OCI-LY3 (cell line): ENCODE data around the gene RANBP10.

ENCODE experiments used
- H2AFZ ChIP-seq: fragments of 200-600, 300-600 bp; shearing (Covaris generic); 2 replicates; pipeline ENCODE4 v1.6.0; 2014; ENCODE audit warnings: antibody characterized with exemption, low read depth, low read length
- H3K27ac ChIP-seq: fragments of 200-600, 300-600 bp; sonication (generic); 2 replicates; pipeline ENCODE4 v1.5.1; 2014; ENCODE audit warnings: mild to moderate bottlenecking, low read length, moderate library complexity, mixed read lengths
- H3K27me3 ChIP-seq: fragments of 200-600, 300-600 bp; sonication (generic); 2 replicates; pipeline ENCODE4 v1.6.1; 2014; ENCODE audit warnings: low read depth, low read length, mixed read lengths
- H3K36me3 ChIP-seq: fragments of 200-600, 300-600 bp; sonication (generic); replicated peaks from 2 replicates; pipeline ENCODE3; 2014; ENCODE audit warnings: low read depth, low read length, mixed read lengths
- H3K4me1 ChIP-seq: fragments of 300-600, 200-600 bp; sonication (generic); 2 replicates; pipeline ENCODE4 v1.6.1; 2014; ENCODE audit warnings: low read length, mixed read lengths
- H3K4me2 ChIP-seq: fragments of 200-600, 300-600 bp; sonication (generic); 2 replicates; pipeline ENCODE4 v1.6.1; 2014; ENCODE audit warnings: low read length, mixed read lengths
- H3K4me3 ChIP-seq: fragments of 300-600, 200-600 bp; sonication (generic); 2 replicates; pipeline ENCODE4 v1.5.1; 2014; ENCODE audit warnings: antibody characterized with exemption, mild to moderate bottlenecking, low read length, moderate library complexity
- H3K79me2 ChIP-seq: fragments of 300-600, 200-600 bp; shearing (Covaris generic); 2 replicates; pipeline ENCODE4 v1.6.1; 2014; ENCODE audit warnings: mild to moderate bottlenecking, low read length, mixed read lengths
- H3K9ac ChIP-seq: fragments of 300-600, 200-600 bp; shearing (Covaris generic); 2 replicates; pipeline ENCODE4 v1.6.0; 2014; ENCODE audit warnings: mild to moderate bottlenecking, low read length, moderate library complexity
- H3K9me3 ChIP-seq: fragments of 200-600, 300-600 bp; shearing (Covaris generic); 2 replicates; pipeline ENCODE4 v1.6.1; 2014; ENCODE audit warnings: low read length, mixed read lengths; ENCODE audit not compliant: insufficient read depth
- H4K20me1 ChIP-seq: fragments of 200-600, 300-600 bp; sonication (generic); 2 replicates; pipeline ENCODE4 v1.6.1; 2016; ENCODE audit warnings: low read length, mixed read lengths; ENCODE audit not compliant: insufficient read depth
- EZH2phosphoT487 ChIP-seq: fragments of 200-600 bp; shearing (Covaris generic); IDR thresholded peaks from 2 replicates; pipeline ENCODE4 v1.6.1; 2018; ENCODE audit warnings: antibody characterized with exemption, mixed run types, low read depth
- TF ChIP-seq, protein P1 (sequence below): fragments of 200-600, 300-600 bp; sonication (generic); IDR thresholded peaks from 2 replicates; pipeline ENCODE4 v1.5.1; 2014; ENCODE audit warnings: antibody characterized with exemption, low read length, low read depth

The RANBP10 gene

DNA sequence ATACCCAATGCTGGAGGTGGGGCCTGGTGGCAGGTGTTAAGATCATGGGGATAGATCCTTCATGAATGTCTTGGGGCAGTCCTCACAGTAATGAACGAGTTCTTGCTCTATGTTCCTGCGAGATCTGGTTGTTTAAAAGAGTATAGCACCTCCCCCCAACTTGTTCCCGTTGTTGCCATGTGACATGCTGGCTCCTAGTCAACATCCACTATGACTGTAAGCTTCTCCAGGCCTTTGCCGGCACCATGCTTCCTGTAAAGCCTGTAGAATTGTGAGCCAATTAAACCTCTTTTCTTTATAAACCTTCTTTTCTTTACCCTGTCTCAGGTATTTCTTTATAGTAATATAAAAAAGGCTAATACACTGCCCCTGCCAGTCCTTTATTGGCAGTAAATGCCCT, 33.3 kb downstream of the RANBP10 start:
- Histone ChIP-seq H3K79me2 (no peaks in the 10 kb centered on the region), H3K36me3 (peaks cover 7% of the 10 kb centered on the region), H2AFZ (no peak overlapping the region), H3K27ac (no peak overlapping the region), H3K27me3 (no peaks in the 10 kb centered on the region), H4K20me1 (peaks cover 19% of the 10 kb centered on the region), H3K4me2 (no peak overlapping the region), H3K4me1 (no peaks in the 10 kb centered on the region), H3K9me3 (no peaks in the 10 kb centered on the region), H3K4me3 (no peak overlapping the region), H3K9ac (no peak overlapping the region)
- no peak for TF ChIP-seq EZH2phosphoT487
- TF ChIP-seq, protein P1, sequence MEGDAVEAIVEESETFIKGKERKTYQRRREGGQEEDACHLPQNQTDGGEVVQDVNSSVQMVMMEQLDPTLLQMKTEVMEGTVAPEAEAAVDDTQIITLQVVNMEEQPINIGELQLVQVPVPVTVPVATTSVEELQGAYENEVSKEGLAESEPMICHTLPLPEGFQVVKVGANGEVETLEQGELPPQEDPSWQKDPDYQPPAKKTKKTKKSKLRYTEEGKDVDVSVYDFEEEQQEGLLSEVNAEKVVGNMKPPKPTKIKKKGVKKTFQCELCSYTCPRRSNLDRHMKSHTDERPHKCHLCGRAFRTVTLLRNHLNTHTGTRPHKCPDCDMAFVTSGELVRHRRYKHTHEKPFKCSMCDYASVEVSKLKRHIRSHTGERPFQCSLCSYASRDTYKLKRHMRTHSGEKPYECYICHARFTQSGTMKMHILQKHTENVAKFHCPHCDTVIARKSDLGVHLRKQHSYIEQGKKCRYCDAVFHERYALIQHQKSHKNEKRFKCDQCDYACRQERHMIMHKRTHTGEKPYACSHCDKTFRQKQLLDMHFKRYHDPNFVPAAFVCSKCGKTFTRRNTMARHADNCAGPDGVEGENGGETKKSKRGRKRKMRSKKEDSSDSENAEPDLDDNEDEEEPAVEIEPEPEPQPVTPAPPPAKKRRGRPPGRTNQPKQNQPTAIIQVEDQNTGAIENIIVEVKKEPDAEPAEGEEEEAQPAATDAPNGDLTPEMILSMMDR: no peak

DNA sequence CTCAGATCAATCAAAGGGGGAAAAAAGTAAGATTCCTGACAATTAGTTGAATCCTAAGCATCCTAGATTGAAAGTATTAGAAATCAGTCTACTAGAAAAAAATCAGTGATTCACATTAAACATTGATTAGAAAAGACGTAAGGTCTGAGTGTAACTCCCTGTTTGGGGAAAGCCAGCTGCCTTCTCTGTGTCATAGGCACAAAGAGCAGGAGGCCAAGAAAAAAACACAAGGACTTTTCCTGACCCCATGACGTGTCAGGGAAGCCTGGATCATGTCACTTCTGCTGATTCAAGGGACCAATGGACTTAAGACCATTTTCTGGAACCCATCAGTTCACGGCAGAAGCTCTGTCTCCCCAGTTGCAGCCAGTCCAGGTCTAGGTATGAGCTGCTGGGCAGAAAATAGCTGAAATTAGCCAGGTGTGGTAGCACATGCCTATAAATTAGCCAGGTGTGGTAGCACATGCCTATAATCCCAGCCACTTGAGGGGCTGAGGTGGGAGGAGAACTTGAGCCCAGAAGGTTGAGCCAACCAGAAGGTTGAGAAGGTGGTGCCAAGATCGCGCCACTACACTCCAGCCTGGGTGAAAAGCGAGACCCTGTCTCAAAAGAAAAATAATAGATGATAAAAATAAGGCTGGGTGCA, 35.9 kb downstream of the RANBP10 start:
- H3K79me2 ChIP-seq: no peaks in the 10 kb centered on the region
- no peak overlapping the region for H2AFZ ChIP-seq
- no peak overlapping the region for H3K4me3 ChIP-seq
- peaks cover 7% of the 10 kb centered on the region for H3K36me3 ChIP-seq
- H3K27me3 ChIP-seq: no peaks in the 10 kb centered on the region
- no peak overlapping the region for H3K9ac ChIP-seq
- no peak overlapping the region for H3K4me2 ChIP-seq
- H3K27ac ChIP-seq: no peak overlapping the region
- no peaks in the 10 kb centered on the region for H3K4me1 ChIP-seq
- H3K9me3 ChIP-seq: no peaks in the 10 kb centered on the region
- H4K20me1 ChIP-seq: peaks cover 19% of the 10 kb centered on the region
- no peak for TF ChIP-seq EZH2phosphoT487
- TF ChIP-seq, protein P1: no peak

DNA sequence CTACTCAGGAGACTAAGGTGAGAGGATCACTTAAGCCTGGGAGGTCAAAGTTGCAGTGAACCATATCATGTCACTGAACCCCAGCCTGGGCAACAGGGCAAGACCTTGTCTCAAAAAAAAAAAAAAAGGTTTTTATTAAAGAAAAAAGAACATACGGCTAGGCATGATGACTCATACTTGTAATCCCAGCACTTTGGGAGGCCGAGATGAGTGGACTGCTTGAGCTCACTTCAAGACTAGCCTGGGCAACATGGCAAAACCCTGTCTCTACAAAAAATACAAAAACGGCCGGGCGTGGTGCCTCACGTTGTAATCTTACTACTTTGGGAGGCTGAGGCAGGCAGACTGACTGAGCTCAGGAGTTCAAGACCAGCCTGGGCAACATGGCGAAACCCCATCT, 38.4 kb downstream of the RANBP10 start:
- H4K20me1 ChIP-seq: peaks cover 8% of the 10 kb centered on the region; the same call in 1 of the 2 replicates
- H3K36me3 ChIP-seq: peaks cover 5% of the 10 kb centered on the region
- no peaks in the 10 kb centered on the region for H3K9me3 ChIP-seq
- no peak overlapping the region for H3K9ac ChIP-seq
- H3K4me2 ChIP-seq: no peak overlapping the region
- no peak overlapping the region for H3K4me3 ChIP-seq
- no peaks in the 10 kb centered on the region for H3K79me2 ChIP-seq
- no peaks in the 10 kb centered on the region for H3K4me1 ChIP-seq
- H3K27ac ChIP-seq: no peak overlapping the region
- H2AFZ ChIP-seq: no peak overlapping the region
- no peaks in the 10 kb centered on the region for H3K27me3 ChIP-seq
- TF ChIP-seq EZH2phosphoT487: no peak
- TF ChIP-seq, protein P1: no peak

DNA sequence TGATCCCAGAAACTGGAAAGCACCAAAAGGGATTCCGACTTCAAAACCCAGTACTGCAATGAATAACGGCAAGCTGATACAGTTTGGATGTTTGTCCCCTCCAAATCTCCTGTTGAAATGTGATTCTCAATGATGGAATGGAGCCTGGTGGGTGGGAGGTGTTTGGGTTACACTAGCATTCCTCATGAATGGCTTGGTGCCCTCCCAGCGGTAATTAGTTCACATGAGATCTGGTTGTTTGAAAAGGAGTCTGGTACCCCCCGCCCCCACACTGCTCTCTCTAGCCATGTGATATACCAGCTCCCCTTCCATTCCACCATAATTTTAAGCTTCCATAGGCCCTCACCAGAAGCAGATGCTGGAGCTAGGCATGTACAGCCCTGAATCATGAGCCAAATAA, 40.1 kb downstream of the RANBP10 start:
- Histone ChIP-seq H3K9me3 (no peaks in the 10 kb centered on the region), H4K20me1 (0 out of 2 replicates have a peak, but pooled peaks cover 4% of the 10 kb centered on the region), H3K4me2 (no peak overlapping the region), H3K4me1 (no peaks in the 10 kb centered on the region), H3K36me3 (no peaks in the 10 kb centered on the region), H3K79me2 (no peaks in the 10 kb centered on the region), H3K9ac (no peak overlapping the region), H2AFZ (no peak overlapping the region), H3K27me3 (no peaks in the 10 kb centered on the region), H3K27ac (no peak overlapping the region), H3K4me3 (no peak overlapping the region)
- no peak for TF ChIP-seq EZH2phosphoT487
- TF ChIP-seq, protein P1: no peak
